HL-60/S4 treated with phorbol 12-myristate 13-acetate at 8.2 ng/mL for 4 days and 3 days (cell line): ENCODE results near the gene CDH23.

Experiments used
- in situ Hi-C: fragments of 300-500 bp; cut with MboI; formaldehyde crosslinking; loops from 2 replicates; pipeline ENCODE4 v1.15.0; 2022; ENCODE audit warnings: low sequenced_read_pairs

The CDH23 gene

DNA sequence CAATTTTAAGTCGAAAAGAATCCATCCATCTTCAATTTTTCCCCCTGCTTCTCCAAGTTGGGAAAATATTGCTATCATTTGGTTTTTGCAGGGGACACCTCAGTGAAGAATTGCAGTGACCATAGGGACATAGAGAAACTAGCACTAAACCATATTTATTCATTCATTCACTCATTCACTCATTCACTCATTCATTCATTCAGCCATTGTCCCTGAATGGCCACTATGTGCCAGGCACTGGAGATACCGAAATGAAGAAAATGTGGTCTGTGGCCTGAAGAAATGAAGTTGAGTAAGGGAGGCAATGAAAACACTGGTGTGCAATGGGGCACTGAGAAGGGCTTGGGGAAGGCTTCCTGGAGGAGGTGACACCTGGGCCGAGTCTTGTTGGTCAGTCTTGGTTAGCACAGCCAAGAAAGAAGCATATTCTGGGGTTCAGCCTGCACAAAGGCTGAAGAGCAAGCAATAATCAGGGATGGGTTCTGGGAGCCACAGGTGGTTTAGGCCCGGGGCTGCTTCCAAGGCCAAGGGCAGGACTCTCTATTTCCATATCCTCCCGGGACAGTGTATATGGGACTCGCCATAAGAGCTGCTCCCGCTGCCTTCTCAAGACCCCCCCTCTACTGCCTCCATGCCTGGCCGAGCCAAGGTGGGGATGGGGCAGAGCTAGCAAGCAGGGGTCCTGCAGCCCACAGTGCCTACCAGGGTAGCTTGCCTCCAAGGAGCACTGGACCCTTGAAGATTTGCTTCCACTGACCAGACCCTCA lies 348.4 kb downstream of the CDH23 start:
- in situ Hi-C loops, result no loop called here

DNA sequence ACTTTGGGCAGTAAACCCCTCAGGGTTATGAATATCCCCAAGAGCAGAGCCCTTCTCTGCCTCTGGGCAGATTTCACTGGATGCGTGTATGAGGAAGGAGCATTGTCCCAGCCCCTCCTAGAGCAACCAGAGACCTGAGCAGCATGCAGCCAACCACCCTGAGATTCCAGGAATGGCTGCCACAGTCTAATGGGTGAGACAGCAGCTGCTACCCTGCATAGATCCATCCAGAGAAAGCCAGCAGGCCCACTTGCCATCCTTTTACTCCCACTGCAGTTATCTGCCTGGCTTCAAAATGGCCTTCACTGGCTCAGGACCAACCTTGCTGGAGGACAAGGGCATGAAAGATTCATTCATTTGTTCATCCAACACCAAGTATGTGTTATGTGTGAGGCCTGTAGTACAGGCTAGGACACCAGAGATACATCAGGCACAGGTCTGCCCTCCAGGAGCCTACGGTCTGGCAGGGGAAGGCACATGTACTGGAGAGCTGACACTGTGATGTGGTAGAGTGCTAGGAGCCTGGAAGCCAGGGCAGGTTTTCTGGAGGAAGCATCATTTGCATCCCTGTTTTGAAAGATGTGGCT lies 349.0 kb downstream of the CDH23 start:
- in situ Hi-C loops, result no loop called here

- in situ Hi-C loops, result no loop called here
These were observed 349.8 kb downstream of the CDH23 start for GRCh38 chr10:71746344-71747037.

DNA sequence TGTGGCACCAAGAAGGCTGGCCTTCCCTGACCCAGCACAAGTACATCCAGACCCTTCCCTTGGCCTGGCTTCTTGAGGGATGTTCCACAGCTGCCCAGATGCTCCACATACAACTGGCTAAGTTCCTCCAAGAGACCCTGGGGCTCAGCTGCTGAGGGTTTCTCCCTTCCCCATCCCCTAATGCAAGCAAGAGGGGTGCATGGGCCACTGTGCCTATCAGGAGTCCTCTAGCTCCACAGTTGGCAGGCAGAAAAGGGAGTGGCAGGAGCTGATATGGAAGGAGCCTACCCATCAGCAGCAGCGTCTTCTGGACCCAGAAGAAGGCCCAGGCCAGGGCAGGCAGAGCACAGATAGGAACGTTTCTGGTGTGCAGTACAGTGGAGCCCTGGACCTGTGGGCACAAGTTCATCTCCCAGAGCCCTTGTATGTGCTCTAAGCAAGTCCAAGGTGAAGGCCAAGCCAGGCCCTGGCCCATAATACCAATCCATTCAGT lies 350.4 kb downstream of the CDH23 start:
- in situ Hi-C loops, result no loop called here

DNA sequence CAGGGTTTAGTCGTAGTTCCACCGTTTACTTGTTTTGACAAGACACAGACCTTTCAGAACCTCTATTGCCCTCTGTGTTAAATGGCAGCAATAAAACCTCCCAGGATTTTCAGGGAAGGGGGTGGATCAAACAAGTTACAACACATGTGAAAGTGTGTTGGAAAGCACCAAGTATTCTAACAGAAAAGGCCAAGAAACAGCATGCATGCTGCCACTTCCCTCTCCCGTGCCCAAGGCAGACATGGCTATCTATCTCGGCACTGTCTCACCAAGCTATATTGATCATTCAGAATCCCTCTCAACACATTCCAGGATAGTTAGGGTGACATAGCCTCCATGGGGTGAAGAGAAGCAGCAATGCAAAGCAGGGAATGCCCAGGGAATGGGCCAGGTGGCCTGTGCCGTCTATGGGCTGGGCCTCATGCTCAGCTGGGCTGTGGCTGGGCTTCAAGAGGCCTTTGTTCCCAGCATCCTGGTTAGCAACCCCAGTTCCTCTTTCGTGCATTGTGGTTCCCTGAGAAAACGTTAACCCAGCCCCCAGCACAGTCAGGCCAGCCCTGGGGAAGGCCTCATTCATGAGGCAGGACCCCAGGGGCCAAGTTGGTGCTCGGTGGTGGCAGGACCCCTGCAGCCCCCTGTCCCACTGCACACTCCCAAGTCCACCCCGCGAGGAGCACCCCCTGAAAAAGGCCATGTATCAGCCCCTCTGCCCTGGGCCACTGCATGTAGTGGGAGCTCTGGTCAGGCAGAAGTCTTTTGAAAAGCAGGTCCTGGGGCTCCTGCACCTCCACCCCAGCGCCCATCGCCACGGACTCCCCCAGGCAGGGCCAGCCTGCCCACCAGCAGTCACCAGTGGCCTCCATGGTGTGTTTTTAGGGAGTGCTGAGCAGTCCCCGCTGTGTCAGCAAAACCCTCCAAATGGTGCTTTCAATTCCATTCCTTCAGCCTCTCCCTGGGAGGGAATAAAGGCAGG lies 351.1 kb downstream of the CDH23 start:
- in situ Hi-C loops, result no loop called here

DNA sequence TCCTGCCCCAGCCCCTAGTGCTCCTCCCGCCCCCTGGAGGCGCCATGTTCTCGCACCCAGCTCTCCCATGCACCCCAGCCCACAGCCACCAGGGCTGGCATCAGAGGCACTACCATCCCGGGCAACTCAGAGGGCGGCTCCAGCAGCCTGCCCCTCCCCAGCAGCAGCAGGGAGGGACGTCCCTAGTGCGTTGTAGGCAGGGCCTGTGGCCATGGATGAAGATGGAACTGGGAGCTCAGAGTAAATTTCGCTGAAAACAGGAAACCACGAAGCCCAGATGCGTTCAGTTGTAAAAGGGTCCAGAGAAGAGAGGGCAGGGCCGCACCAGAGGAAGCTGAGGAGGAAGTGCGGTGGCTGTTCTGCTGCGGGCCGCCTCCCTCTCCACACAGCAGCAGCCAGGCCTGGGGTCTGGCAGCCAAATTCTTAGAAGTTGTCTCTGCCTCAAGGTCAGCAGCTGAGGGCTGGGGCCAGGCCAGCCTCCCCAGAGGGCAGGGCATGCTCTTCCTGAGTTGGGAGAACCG lies 352.0 kb downstream of the CDH23 start:
- in situ Hi-C loops, result no loop called here

- in situ Hi-C loops, result no loop called here
These were observed 352.7 kb downstream of the CDH23 start for GRCh38 chr10:71749396-71749795.

- in situ Hi-C loops, result no loop called here
These were observed 353.6 kb downstream of the CDH23 start for GRCh38 chr10:71750124-71750841.

DNA sequence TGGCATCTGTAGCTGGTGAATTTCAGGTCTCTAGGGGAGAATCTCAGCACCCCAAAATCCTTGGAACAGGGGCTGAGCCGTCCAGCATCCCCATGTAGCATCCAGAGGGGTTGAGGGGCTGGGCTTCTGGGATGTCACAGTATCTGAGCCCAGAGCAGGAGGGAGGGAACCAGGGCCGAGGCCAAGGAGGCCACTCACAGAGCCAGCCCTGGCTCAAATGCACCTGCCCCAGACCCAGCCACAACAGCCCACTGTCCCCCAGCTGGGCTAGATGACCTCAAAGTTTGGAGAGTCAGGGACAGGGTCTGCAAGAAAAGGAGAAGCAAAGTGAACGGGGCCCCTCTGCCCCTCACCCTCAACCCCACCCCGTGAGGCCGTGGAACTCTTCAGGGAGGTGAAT lies 354.3 kb downstream of the CDH23 start:
- in situ Hi-C loops, result no loop called here

DNA sequence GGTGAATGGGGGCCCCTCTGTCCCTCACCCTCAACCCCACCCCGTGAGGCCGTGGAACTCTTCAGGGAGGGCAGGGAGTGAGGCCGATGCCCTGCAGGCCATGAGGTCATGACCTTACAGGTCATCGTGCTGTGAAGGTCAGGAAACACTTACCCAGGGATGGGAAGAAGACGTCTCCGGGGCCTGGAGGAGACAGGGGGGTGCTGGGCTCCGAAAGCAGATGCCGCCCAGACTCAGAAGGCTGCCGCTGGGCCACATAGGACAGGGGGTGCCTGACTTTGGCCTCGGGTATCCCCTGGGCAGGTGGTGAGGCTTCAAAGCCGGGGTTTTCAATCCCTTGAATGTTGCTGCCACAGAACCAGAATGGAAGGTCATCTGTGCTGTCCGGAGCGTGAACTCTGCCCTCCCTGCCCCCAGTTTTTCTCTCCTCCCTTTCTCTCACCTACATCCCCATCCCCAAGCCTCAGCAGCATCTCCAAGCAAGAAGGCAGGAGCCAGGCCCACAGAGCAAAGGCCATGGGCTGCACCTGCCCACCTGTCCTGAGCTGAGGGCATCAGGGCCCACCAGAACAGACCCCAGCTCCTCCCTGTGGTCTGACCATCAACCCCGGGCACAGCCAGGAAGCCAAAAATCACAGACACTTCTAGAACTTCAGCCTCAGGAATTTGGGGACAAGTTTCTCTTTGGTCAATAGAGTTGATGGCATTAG lies 354.9 kb downstream of the CDH23 start:
- in situ Hi-C loops, result no loop called here

DNA sequence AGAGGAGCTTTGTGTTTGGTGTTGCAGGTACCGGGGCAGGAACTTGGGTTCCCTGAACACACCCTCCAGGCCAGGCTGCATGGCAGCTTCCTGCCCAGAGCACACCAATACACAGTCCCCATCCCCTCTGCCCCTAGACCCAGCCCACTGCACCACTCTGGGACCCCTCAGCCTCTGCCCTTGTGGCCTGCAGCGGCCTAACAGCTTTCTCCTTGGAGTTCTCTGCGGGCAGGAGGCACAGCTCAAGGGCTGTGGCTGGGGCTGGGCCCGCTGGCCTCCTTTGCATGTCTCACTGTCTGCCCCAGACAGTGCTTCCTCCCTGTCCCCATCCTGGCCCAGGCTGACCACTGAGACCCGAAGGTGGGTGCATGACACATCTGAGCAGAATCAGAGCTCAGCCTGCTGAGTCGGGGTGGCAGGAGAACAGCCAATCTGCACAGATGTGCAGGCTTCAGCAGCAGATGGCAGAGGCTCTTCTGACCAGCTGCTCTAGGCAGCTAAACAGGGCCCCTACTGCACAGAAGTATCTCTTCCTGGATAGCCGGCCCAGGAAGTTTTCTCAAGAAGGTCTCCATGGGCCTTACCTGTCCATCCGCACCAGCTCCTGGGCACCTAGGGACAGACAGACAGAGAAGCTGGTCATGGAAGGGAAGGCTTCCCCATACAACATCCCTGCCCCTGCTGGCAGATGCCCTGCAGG lies 355.8 kb downstream of the CDH23 start:
- in situ Hi-C loops, result no loop called here

- in situ Hi-C loops, result no loop called here
These were observed 356.6 kb downstream of the CDH23 start for GRCh38 chr10:71753091-71753959.

- in situ Hi-C loops, result no loop called here
These were observed 357.3 kb downstream of the CDH23 start for GRCh38 chr10:71753960-71754505.

DNA sequence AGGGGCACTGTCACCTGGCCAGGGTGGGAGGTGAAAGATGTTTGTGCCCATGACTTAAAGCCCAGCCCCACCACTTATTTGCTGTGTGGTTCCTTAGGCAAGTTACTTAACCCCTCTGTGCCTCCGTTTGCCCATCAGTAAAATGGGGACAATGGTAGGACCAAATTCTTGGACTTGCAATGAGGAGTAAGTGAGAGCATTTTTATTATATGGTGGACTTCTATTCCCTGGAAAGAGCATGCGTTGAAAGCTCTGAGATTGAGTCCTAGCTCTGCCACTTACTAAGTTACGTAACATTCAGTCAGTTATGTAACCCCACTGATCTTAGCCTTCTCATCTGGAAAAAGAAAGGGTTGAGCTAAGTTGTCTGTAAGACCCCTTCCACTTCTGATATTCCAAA lies 357.8 kb downstream of the CDH23 start:
- in situ Hi-C loops, result no loop called here

DNA sequence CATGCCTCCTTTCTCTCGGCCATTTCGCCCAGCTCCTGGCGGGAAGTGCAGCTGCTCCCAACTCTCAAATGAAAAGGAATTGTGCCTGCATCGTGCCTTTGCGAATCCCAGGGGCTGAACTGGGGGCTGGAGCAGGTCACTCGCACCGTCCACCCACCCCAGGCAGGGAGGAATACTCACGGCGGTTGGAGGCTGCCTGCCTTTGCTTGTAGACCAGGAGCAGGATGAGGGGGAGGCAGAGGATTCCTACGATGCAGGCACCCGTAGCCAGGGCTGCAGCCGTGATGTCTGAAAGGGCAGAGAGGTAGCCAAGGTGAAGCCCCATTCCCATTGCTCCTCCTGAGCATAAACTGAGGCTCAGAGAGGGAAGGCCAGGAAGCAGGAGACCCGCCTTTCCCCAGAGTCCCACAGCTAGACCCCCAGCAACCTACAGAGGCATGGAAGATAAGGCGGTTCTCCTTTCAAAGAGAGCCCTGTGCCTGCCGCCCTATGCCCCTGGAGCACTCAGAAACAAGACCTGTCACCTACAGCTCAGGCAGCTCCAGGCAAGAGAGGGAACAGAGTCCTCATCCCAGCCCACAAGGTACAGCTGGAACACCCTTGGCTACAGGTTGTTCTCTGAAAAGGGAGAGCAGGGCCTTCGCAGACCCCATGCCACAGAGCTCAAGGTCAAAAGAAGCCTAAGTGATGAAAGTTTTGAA lies 358.6 kb downstream of the CDH23 start:
- in situ Hi-C loops, result no loop called here

GRCh38 chr10:71756311-71757191 lies 359.8 kb downstream of the CDH23 start:
- in situ Hi-C loops, result no loop called here
